ENCODE results near the gene MYZAP. TPM values are rescaled to one million over a fixed set of nuclear protein-coding genes. Genes with fewer than 3 reads are reported as not detected.
A peak's percentile ranks its signal among the peaks of the same experiment; 100 is the strongest.
"Not testable (repeated sequence)": the region's sequence is repeated elsewhere in the genome, so short reads cannot be mapped to it uniquely, and the experiment has no call there.

The MYZAP gene
- total and polyA plus RNA-seq, 10 donors: 4.1 to 26.2 (median 13.8) TPM

- Histone ChIP-seq H3K27ac (peak overlapping the region in 4 of 8 donors; percentile 57 to 75 (median 72)), H3K9me3 (no peaks in the 10 kb centered on the region), H3K4me1 (peaks cover 0 to 6% (median 0%) of the 10 kb centered on the region in 6 donors), H3K27me3 (replicated peaks in 1 of 7) (no peaks in the 10 kb centered on the region), H3K36me3 (no peaks in the 10 kb centered on the region), H3K4me3 (no peak overlapping the region)
- TF ChIP-seq CTCF (IDR thresholded peaks at IDR 0.05 in 8 of 11, conservative IDR thresholded peaks at IDR 0.05 in 3 of 11): no peak
- no peak for TF ChIP-seq POLR2A (IDR thresholded peaks at IDR 0.05)
- TF ChIP-seq POLR2AphosphoS5 (IDR thresholded peaks at IDR 0.05): no peak
- intact Hi-C loops (cut with DNase I; ENCODE audit: low total_unique reads): no loop called here
- DNase-seq: no peak
- 85 to 92% (median 89%) methylated on average over 7 of the region's 7 CpGs for WGBS, 5 donors
Measured at GRCh38 chr15:57611123-57611522, 19.4 kb downstream of the MYZAP start.

GRCh38 chr15:57611938-57612337 is 20.2 kb downstream of the MYZAP start:
- no peaks in the 10 kb centered on the region for H3K9me3 ChIP-seq
- H3K27me3 ChIP-seq (replicated peaks in 1 of 7): no peaks in the 10 kb centered on the region
- H3K27ac ChIP-seq: peak overlapping the region in 3 of 8 donors; percentile 25 to 75 (median 28)
- H3K4me3 ChIP-seq: no peak overlapping the region
- intact Hi-C loops (cut with DNase I; ENCODE audit: low total_unique reads): no loop called here
- H3K36me3 ChIP-seq: no peaks in the 10 kb centered on the region
- H3K4me1 ChIP-seq: peaks cover 0 to 6% (median 0%) of the 10 kb centered on the region in 6 donors
- 45 to 65% (median 56%) methylated on average over 3 of the region's 3 CpGs for WGBS, 5 donors
- DNase-seq: no peak
- no peak for TF ChIP-seq POLR2AphosphoS5 (IDR thresholded peaks at IDR 0.05)
- TF ChIP-seq POLR2A (IDR thresholded peaks at IDR 0.05): no peak
- peak in 1 of 11 experiments; percentile 25 for TF ChIP-seq CTCF (IDR thresholded peaks at IDR 0.05 in 8 of 11, conservative IDR thresholded peaks at IDR 0.05 in 3 of 11)

GRCh38 chr15:57614241-57614640 is 22.5 kb downstream of the MYZAP start:
- no peak for DNase-seq
- intact Hi-C loops (cut with DNase I; ENCODE audit: low total_unique reads): no loop called here
- 55 to 71% (median 68%) methylated on average over 7 of the region's 7 CpGs for WGBS, 5 donors
- TF ChIP-seq POLR2AphosphoS5 (IDR thresholded peaks at IDR 0.05): no peak
- no peak for TF ChIP-seq CTCF (IDR thresholded peaks at IDR 0.05 in 8 of 11, conservative IDR thresholded peaks at IDR 0.05 in 3 of 11)
- TF ChIP-seq POLR2A (IDR thresholded peaks at IDR 0.05): no peak
- Histone ChIP-seq H3K4me3 (no peak overlapping the region), H3K4me1 (no peaks in the 10 kb centered on the region), H3K27me3 (replicated peaks in 1 of 7) (no peaks in the 10 kb centered on the region), H3K9me3 (no peaks in the 10 kb centered on the region), H3K27ac (no peak overlapping the region), H3K36me3 (no peaks in the 10 kb centered on the region)

DNA sequence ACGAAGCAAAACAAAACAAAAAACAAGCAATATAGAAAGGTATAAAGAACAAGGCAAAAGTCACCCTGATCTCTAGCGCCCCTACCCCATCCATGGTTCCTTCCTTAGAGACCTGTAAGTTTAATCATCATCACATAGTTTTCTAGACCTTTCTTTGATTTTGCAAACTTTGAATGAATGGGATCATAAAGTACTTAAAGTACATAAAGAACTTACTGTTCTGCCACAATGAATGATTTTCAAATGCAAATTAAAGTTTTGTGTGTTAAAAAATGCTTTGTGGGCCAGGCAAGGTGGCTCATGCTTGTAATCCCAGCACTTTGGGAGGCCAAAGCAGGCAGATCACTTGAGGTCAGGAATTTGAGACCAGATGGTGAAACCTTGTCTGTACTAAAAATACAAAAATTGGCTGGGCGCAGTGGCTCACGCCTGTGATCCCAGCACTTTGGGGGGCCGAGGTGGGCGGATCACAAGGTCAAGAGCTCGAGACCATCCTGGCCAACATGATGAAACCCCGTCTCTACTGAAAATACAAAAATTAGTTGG is 24.3 kb downstream of the MYZAP start:
- DNase-seq; intact Hi-C loops (cut with DNase I; ENCODE audit: low total_unique reads): not testable (repeated sequence)
- WGBS, 5 donors: 86 to 95% (median 88%) methylated on average over 8 of the region's 8 CpGs

GRCh38 chr15:57618325-57618724 is 26.6 kb downstream of the MYZAP start:
- H3K9me3 ChIP-seq: no peaks in the 10 kb centered on the region
- TF ChIP-seq CTCF (IDR thresholded peaks at IDR 0.05 in 8 of 11, conservative IDR thresholded peaks at IDR 0.05 in 3 of 11): no peak
- no peak for TF ChIP-seq POLR2A (IDR thresholded peaks at IDR 0.05)
- TF ChIP-seq POLR2AphosphoS5 (IDR thresholded peaks at IDR 0.05): no peak
- intact Hi-C loops (cut with DNase I; ENCODE audit: low total_unique reads): no loop called here
- peaks cover 0 to 5% (median 0%) of the 10 kb centered on the region in 6 donors for H3K36me3 ChIP-seq
- H3K27ac ChIP-seq: no peak overlapping the region
- no peaks in the 10 kb centered on the region for H3K4me1 ChIP-seq
- H3K4me3 ChIP-seq: no peak overlapping the region
- H3K27me3 ChIP-seq (replicated peaks in 1 of 7): no peaks in the 10 kb centered on the region
- no peak for DNase-seq
- 79 to 100% (median 85%) methylated on average over 1 of the region's 1 CpG for WGBS, 5 donors

More for the DNA sequence above, 24.3 kb downstream of the MYZAP start:
- not testable (repeated sequence) for H3K4me1 ChIP-seq; H3K9me3 ChIP-seq; H3K27me3 ChIP-seq (replicated peaks in 1 of 7); H3K4me3 ChIP-seq; H3K36me3 ChIP-seq; H3K27ac ChIP-seq

All from spleen (tissue), 11 donors.